Pericardium fibroblast (primary cell): ENCODE results near the gene TMEM217. TPM values are rescaled to one million over a fixed set of nuclear protein-coding genes. Genes with fewer than 3 reads are reported as not detected.

Experiments
- total RNA-seq: library from RNA; depleted of rRNA; stranded (reverse); fragments of >200 nt; gene quantifications from 2 replicates; pipeline ENCODE4 v1.2.3, GENCODE V29; 2015

The TMEM217 gene
- total RNA-seq: 0.12 and 0.17 TPM in 2 replicates

GRCh38 chr6:37257634-37258404 lies at the start of gene TMEM217, which contains the start of gene TBC1D22B:
Gene TMEM217 (minus strand): TSS chr6:37258144. CDS start chr6:37219030, 39,114 bp downstream.
Gene TBC1D22B (plus strand): TSS chr6:37257772. CDS start chr6:37257918, 146 bp downstream.

GRCh38 chr6:37169496-37170272 lies 88.3 kb downstream of the TMEM217 start, which contains the start of gene PIM1:
Gene PIM1 (plus strand): TSS chr6:37170152. CDS start chr6:37170576, 424 bp downstream.

Other genes with a start within 250 kb of the TMEM217 start
- gene PIM1, start 88.0 kb downstream of the TMEM217 start, total RNA-seq: 36.3 and 46.6 TPM in 2 replicates
- gene TBC1D22B, start 372 bp downstream of the TMEM217 start, total RNA-seq: 2.7 and 4.6 TPM in 2 replicates
- 20.1 and 24.4 TPM in 2 replicates for gene RNF8, start 95.8 kb upstream of the TMEM217 start, total RNA-seq
- gene CMTR1, start 175.1 kb upstream of the TMEM217 start, total RNA-seq: 18.7 and 28.4 TPM in 2 replicates
- 33.0 and 49.8 TPM in 2 replicates for gene CCDC167, start 241.7 kb upstream of the TMEM217 start, total RNA-seq